ENCODE measurements around the gene AMMECR1L.

DNA sequence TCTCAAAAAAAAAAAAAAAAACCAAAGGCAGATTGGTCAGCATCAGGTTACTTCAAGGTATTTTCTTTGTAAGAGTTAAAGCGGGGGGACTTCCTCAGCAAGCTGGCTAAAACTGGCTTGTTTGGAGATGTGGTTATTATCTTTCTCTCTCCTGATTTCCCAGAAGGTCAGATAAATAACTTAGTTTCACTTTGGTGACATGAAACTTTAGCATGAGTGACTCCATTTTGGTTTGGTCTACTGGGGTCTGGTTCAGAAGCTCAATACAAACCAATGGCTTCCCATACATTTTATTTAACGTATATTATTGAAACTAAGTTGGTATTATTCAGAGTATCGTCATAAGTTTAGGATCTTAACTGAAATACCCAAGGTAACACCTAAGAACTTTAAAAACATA, 41.6 kb upstream of the AMMECR1L start:
- TF ChIP-seq CTCF (IDR thresholded peaks at IDR 0.05) (no peak), POLR2A (IDR thresholded peaks at IDR 0.05) (no peak)
